Esophagus muscularis mucosa (tissue), 4 donors: ENCODE results near the gene STON1. TPM values are rescaled to one million over a fixed set of nuclear protein-coding genes. Genes with fewer than 3 reads are reported as not detected.

Experiments used
- DNase-seq: peaks from one replicate; pipeline ENCODE4 v3.0.0-alpha.2; 2017; ENCODE audit errors: extremely low spot score
- H3K27ac ChIP-seq, 4 donors: fragments of 200-600 bp; sonication (generic); replicated peaks in 1 of 4; 1 replicate in 3 of 4; 2 replicates in 1 of 4; pipeline ENCODE4 v1.5.1; 2016 to 2019; ENCODE audit warnings: mild to moderate bottlenecking in 1 of 4
- H3K27me3 ChIP-seq, 4 donors: fragments of 200-600 bp; sonication (generic); one replicate each; pipeline versions ENCODE4 v1.5.1 to v1.6.0; 2016 to 2019
- H3K36me3 ChIP-seq, 4 donors: fragments of 200-600 bp; sonication (generic); one replicate each; pipeline ENCODE4 v1.5.1; 2016 to 2019
- H3K4me1 ChIP-seq, 4 donors: fragments of 200-600 bp; sonication (generic); one replicate each; pipeline ENCODE4 v1.5.1; 2016 to 2019
- H3K4me3 ChIP-seq, 4 donors: fragments of 200-600 bp; sonication (generic); 1 replicate in 2 of 4; 2 replicates in 2 of 4; pipeline ENCODE4 v1.5.1; 2016 to 2019; ENCODE audit warnings: mild to moderate bottlenecking in 4 of 4, moderate library complexity in 1 of 4
- H3K9me3 ChIP-seq, 4 donors: fragments of 200-600 bp; sonication (generic); 1 replicate in 3 of 4; 2 replicates in 1 of 4; pipeline ENCODE4 v1.5.1; 2016 to 2019
- CTCF ChIP-seq, 3 experiments: fragments of 200-600 bp in 2 of 3; fragments of 450-650 bp in 1 of 3; sonication (generic) in 2 of 3; IDR thresholded peaks; one replicate each; pipeline ENCODE4 v1.5.1; 2017 to 2019; ENCODE audit warnings: antibody characterized with exemption in 3 of 3, mild to moderate bottlenecking in 2 of 3, moderate library complexity in 1 of 3
- EP300 ChIP-seq: sonication (generic); formaldehyde crosslinking; IDR thresholded peaks from one replicate; pipeline ENCODE4 v1.6.1; 2017; ENCODE audit warnings: antibody characterized with exemption
- POLR2A ChIP-seq: fragments of 450-650 bp; IDR thresholded peaks from one replicate; pipeline ENCODE4 v1.6.1; 2017; ENCODE audit warnings: antibody characterized with exemption, moderate library complexity, mild to moderate bottlenecking, low read depth
- POLR2AphosphoS5 ChIP-seq, 2 donors: sonication (generic); formaldehyde crosslinking; IDR thresholded peaks; one replicate each; pipeline ENCODE4 v1.6.1; 2017; ENCODE audit warnings: antibody characterized with exemption in 2 of 2
- WGBS: methylation state at CpG from one replicate; pipeline ENCODE4 v1.1.5; 2018; 5-methylcytosine and 5-hydroxymethylcytosine counted together
- intact Hi-C: fragments of 100-400 bp; cut with DNase I; formaldehyde crosslinking; loops from one replicate; pipeline ENCODE4 v1.15.1; 2023
- total RNA-seq, 4 donors: library from RNA; depleted of rRNA; stranded (reverse); fragments of >200 nt; gene quantifications; one replicate each; pipeline versions ENCODE4 v1.1.0 to v1.2.1, GENCODE V29; 2016

STON1 gene
- total RNA-seq, 4 donors from 2014 or later, result 135 to 198 (median 168) TPM

- Histone ChIP-seq H3K4me3 (peak overlapping the region; percentile 90 to 99 (median 94)), H3K27me3 (no peaks in the 10 kb centered on the region), H3K27ac (peak overlapping the region; percentile 98 to 99 (median 98)), H3K4me1 (peaks cover 23 to 82% (median 78%) of the 10 kb centered on the region in 4 donors), H3K9me3 (no peaks in the 10 kb centered on the region), H3K36me3 (no peaks in the 10 kb centered on the region)
- TF ChIP-seq EP300 (no peak), POLR2AphosphoS5 (IDR thresholded peaks at IDR 0.05) (no peak), CTCF (IDR thresholded peaks at IDR 0.05) (no peak), POLR2A (no peak)
- WGBS, result 3% methylated on average over 8 of the region's 15 CpGs
- no peak for DNase-seq
- intact Hi-C loops, result loop anchor here (2.0 to 5.0 kb wide), 2 partner anchors 57 to 59 kb away; no protein-coding TSS in a partner anchor
Measured at GRCh38 chr2:48529676-48530032, 300 bp upstream of the STON1 start.

GRCh38 chr2:48531141-48531648 is 1.2 kb downstream of the STON1 start:
- TF ChIP-seq POLR2A (no peak), EP300 (no peak), POLR2AphosphoS5 (IDR thresholded peaks at IDR 0.05) (peak; percentile 38 to 71)
- no peaks in the 10 kb centered on the region for H3K36me3 ChIP-seq
- 3% methylated on average over 6 of the region's 6 CpGs for WGBS
- H3K27me3 ChIP-seq, result no peaks in the 10 kb centered on the region
- DNase-seq, result no peak
- H3K9me3 ChIP-seq, result no peaks in the 10 kb centered on the region
- H3K27ac ChIP-seq, result peak overlapping the region; percentile 98 to 99 (median 98)
- intact Hi-C loops, result loop anchor here (2.0 to 5.0 kb wide), 2 partner anchors 58 to 59 kb away; no protein-coding TSS in a partner anchor
- peaks cover 16 to 86% (median 82%) of the 10 kb centered on the region in 4 donors for H3K4me1 ChIP-seq
- H3K4me3 ChIP-seq, result peak overlapping the region; percentile 90 to 99 (median 94)

- H3K36me3 ChIP-seq, result no peaks in the 10 kb centered on the region
- intact Hi-C loops, result loop anchor here (5.0 kb wide), 1 partner anchor 60 kb away; no protein-coding TSS in a partner anchor
Measured at GRCh38 chr2:48532174-48532573, 2.2 kb downstream of the STON1 start.

GRCh38 chr2:48532824-48533223 is 2.9 kb downstream of the STON1 start:
- peak overlapping the region; percentile 98 to 99 (median 98) for H3K27ac ChIP-seq
- H3K27me3 ChIP-seq, result no peaks in the 10 kb centered on the region
- no peak for TF ChIP-seq POLR2AphosphoS5 (IDR thresholded peaks at IDR 0.05)
- TF ChIP-seq POLR2A, result no peak
- TF ChIP-seq EP300, result no peak
- TF ChIP-seq CTCF (IDR thresholded peaks at IDR 0.05), result no peak
- H3K36me3 ChIP-seq, result peaks cover 0 to 4% (median under 1%) of the 10 kb centered on the region in 4 donors
- no peak for DNase-seq
- no peaks in the 10 kb centered on the region for H3K9me3 ChIP-seq
- intact Hi-C loops, result loop anchor here (5.0 kb wide), 1 partner anchor 61 kb away; no protein-coding TSS in a partner anchor
- H3K4me3 ChIP-seq, result peak overlapping the region; percentile 32 to 99 (median 92)
- H3K4me1 ChIP-seq, result peaks cover 15 to 82% (median 69%) of the 10 kb centered on the region in 4 donors
- WGBS, result 94% methylated on average over 5 of the region's 5 CpGs

More at GRCh38 chr2:48532174-48532573, 2.2 kb downstream of the STON1 start:
- H3K4me3 ChIP-seq, result peak overlapping the region; percentile 90 to 99 (median 94)
- no peak for TF ChIP-seq POLR2A
- TF ChIP-seq EP300, result no peak
- no peak for TF ChIP-seq CTCF (IDR thresholded peaks at IDR 0.05)
- no peak for TF ChIP-seq POLR2AphosphoS5 (IDR thresholded peaks at IDR 0.05)
- H3K27me3 ChIP-seq, result no peaks in the 10 kb centered on the region
- no peak for DNase-seq
- WGBS, result 74% methylated on average over 7 of the region's 7 CpGs
- H3K9me3 ChIP-seq, result no peaks in the 10 kb centered on the region
- H3K4me1 ChIP-seq, result peaks cover 15 to 83% (median 76%) of the 10 kb centered on the region in 4 donors
- peak overlapping the region; percentile 98 to 99 (median 98) for H3K27ac ChIP-seq

- H3K4me1 ChIP-seq, result peaks cover 7 to 69% (median 59%) of the 10 kb centered on the region in 4 donors
- peak overlapping the region; percentile 41 to 99 (median 98) for H3K27ac ChIP-seq
- no peaks in the 10 kb centered on the region for H3K27me3 ChIP-seq
- intact Hi-C loops, result loop anchor here (5.0 kb wide), 1 partner anchor 62 kb away; no protein-coding TSS in a partner anchor
- H3K9me3 ChIP-seq, result no peaks in the 10 kb centered on the region
- 77% methylated on average over 5 of the region's 5 CpGs for WGBS
- TF ChIP-seq POLR2AphosphoS5 (IDR thresholded peaks at IDR 0.05) (no peak), CTCF (IDR thresholded peaks at IDR 0.05) (no peak), EP300 (no peak), POLR2A (no peak)
- H3K4me3 ChIP-seq, result no peak overlapping the region
- H3K36me3 ChIP-seq, result peaks cover 0 to 12% (median 4%) of the 10 kb centered on the region in 4 donors
- no peak for DNase-seq
Measured at GRCh38 chr2:48534781-48535180, 4.8 kb downstream of the STON1 start.
